Peyer's patch (tissue), 4 donors: Measurements from ENCODE around the gene UIMC1. TPM values are rescaled to one million over a fixed set of nuclear protein-coding genes. Genes with fewer than 3 reads are reported as not detected.

Experiments used
- DNase-seq, 3 donors: peaks; one replicate each; pipeline ENCODE4 v3.0.0-alpha.2; 2017 to 2019
- H3K27ac ChIP-seq, 4 donors: fragments of 200-600 bp; sonication (generic); one replicate each; pipeline ENCODE4 v1.5.1; 2016 to 2019
- H3K27me3 ChIP-seq, 2 donors: fragments of 200-600 bp; sonication (generic); one replicate each; pipeline ENCODE4 v1.5.1; 2019
- H3K36me3 ChIP-seq, 3 donors: fragments of 200-600 bp; sonication (generic); one replicate each; pipeline ENCODE4 v1.5.1; 2016 to 2019
- H3K4me1 ChIP-seq, 4 donors: fragments of 200-600 bp; sonication (generic); one replicate each; pipeline ENCODE4 v1.5.1; 2016 to 2019
- H3K4me3 ChIP-seq, 4 donors: fragments of 200-600 bp; sonication (generic); 1 replicate in 3 of 4; 2 replicates in 1 of 4; pipeline ENCODE4 v1.5.1; 2016 to 2019; ENCODE audit warnings: mild to moderate bottlenecking in 1 of 4
- H3K9me3 ChIP-seq, 4 donors: fragments of 200-600 bp; sonication (generic); one replicate each; pipeline ENCODE4 v1.5.1; 2016 to 2019; ENCODE audit warnings: mild to moderate bottlenecking in 1 of 4
- POLR2A ChIP-seq, 2 donors: fragments of 450-650 bp; IDR thresholded peaks; one replicate each; pipeline ENCODE4 v1.5.1; 2017; ENCODE audit warnings: antibody characterized with exemption in 2 of 2, mild to moderate bottlenecking in 2 of 2, moderate library complexity in 2 of 2
- total RNA-seq, 4 donors: library from RNA; depleted of rRNA; stranded (reverse); fragments of >200 nt; gene quantifications; one replicate each; pipeline ENCODE4 v1.1.0, GENCODE V29; 2016
- TF ChIP-seq, protein P1 (sequence below), 6 experiments: fragments of 450-650 bp in 4 of 6; fragments of 200-600 bp in 2 of 6; sonication (generic) in 1 of 6; IDR thresholded peaks; one replicate each; pipeline ENCODE4 v1.5.1; 2017 to 2019; ENCODE audit warnings: antibody characterized with exemption in 6 of 6, mild to moderate bottlenecking in 3 of 6, moderate library complexity in 1 of 6

Gene UIMC1
- total RNA-seq, 4 donors from 2014 or later = 22.4 to 111 (median 41.3) TPM

GRCh38 chr5:177022386-177023302 is 16.1 kb upstream of the UIMC1 start, which contains the start of gene ZNF346:
TSS of gene ZNF346 (plus strand) at chr5:177022696. CDS start at chr5:177022739, 43 bp downstream.
- peak; percentile 90 to 96 (median 90) for DNase-seq
- peak within 1 kb of the TSS; percentile 77 to 95 (median 86) for H3K4me3 ChIP-seq
- no peaks in the 10 kb centered on the region for H3K36me3 ChIP-seq
- no peaks in the 10 kb centered on the region for H3K9me3 ChIP-seq
- H3K4me1 ChIP-seq = peaks cover 0 to 21% (median 5%) of the 10 kb centered on the region in 4 donors
- peak within 1 kb of the TSS; percentile 75 to 91 (median 78) for H3K27ac ChIP-seq
- no peaks in the 10 kb centered on the region for H3K27me3 ChIP-seq
- peak; percentile 27 to 47 for TF ChIP-seq POLR2A (IDR thresholded peaks at IDR 0.05)
- TF ChIP-seq, protein P1, sequence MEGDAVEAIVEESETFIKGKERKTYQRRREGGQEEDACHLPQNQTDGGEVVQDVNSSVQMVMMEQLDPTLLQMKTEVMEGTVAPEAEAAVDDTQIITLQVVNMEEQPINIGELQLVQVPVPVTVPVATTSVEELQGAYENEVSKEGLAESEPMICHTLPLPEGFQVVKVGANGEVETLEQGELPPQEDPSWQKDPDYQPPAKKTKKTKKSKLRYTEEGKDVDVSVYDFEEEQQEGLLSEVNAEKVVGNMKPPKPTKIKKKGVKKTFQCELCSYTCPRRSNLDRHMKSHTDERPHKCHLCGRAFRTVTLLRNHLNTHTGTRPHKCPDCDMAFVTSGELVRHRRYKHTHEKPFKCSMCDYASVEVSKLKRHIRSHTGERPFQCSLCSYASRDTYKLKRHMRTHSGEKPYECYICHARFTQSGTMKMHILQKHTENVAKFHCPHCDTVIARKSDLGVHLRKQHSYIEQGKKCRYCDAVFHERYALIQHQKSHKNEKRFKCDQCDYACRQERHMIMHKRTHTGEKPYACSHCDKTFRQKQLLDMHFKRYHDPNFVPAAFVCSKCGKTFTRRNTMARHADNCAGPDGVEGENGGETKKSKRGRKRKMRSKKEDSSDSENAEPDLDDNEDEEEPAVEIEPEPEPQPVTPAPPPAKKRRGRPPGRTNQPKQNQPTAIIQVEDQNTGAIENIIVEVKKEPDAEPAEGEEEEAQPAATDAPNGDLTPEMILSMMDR (IDR thresholded peaks at IDR 0.05) = peak in 5 of 6 experiments; percentile 45 to 63 (median 62)

GRCh38 chr5:177020033-177020432 is 13.5 kb upstream of the UIMC1 start:
- TF ChIP-seq, protein P1 (IDR thresholded peaks at IDR 0.05) = no peak
- TF ChIP-seq POLR2A (IDR thresholded peaks at IDR 0.05) = no peak
- Histone ChIP-seq H3K36me3 (no peaks in the 10 kb centered on the region), H3K27ac (no peak overlapping the region), H3K4me3 (no peak overlapping the region), H3K27me3 (no peaks in the 10 kb centered on the region), H3K9me3 (no peaks in the 10 kb centered on the region), H3K4me1 (peaks cover 0 to 16% (median 5%) of the 10 kb centered on the region in 4 donors)
- DNase-seq = no peak

DNA sequence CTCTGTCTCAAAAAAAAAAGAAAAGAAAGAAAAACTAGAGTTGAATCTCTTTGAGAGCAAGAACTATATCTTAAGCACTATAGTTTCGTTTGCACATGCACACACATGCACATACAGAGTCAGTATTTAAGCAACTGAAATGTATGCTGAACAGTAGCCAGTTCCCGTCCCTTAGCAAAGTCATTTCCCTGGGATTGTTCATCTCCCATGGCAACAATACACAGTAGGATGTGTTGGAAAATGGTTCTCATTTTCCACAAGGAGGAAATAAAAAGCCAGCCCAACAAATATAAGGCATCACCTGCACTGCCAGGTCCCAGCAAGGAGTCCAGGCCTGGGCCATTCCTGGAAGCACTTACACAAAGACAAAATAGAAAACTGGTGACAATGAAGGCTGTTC is 11.8 kb upstream of the UIMC1 start:
- Histone ChIP-seq H3K27ac (no peak overlapping the region), H3K27me3 (no peaks in the 10 kb centered on the region), H3K36me3 (no peaks in the 10 kb centered on the region), H3K9me3 (no peaks in the 10 kb centered on the region), H3K4me3 (no peak overlapping the region), H3K4me1 (peaks cover 0 to 8% (median 3%) of the 10 kb centered on the region in 4 donors)
- TF ChIP-seq, protein P1 (IDR thresholded peaks at IDR 0.05) = no peak
- no peak for TF ChIP-seq POLR2A (IDR thresholded peaks at IDR 0.05)
- no peak for DNase-seq

DNA sequence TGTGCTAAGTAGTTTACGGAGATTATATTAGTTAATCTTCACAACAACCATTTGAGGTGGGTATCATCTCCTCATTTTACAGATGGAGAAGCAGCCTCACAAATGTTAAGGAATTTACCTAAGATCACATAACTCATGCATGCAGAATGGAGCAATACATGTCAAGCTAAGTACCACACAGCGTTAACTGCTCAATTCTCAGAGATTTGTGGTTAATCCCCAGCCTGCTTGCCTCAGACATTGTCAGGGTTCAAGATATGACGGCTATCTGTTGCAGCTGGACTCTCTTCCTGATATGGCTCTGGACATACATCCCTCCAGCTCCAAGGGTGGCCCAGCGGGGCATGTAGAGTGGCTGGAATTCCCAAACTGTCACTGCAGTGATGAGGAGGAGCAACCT is 8.6 kb upstream of the UIMC1 start:
- H3K4me1 ChIP-seq = no peaks in the 10 kb centered on the region
- DNase-seq = no peak
- no peak overlapping the region for H3K4me3 ChIP-seq
- H3K27ac ChIP-seq = no peak overlapping the region
- no peaks in the 10 kb centered on the region for H3K36me3 ChIP-seq
- no peaks in the 10 kb centered on the region for H3K9me3 ChIP-seq
- TF ChIP-seq, protein P1 (IDR thresholded peaks at IDR 0.05) = no peak
- no peak for TF ChIP-seq POLR2A (IDR thresholded peaks at IDR 0.05)
- no peaks in the 10 kb centered on the region for H3K27me3 ChIP-seq

DNA sequence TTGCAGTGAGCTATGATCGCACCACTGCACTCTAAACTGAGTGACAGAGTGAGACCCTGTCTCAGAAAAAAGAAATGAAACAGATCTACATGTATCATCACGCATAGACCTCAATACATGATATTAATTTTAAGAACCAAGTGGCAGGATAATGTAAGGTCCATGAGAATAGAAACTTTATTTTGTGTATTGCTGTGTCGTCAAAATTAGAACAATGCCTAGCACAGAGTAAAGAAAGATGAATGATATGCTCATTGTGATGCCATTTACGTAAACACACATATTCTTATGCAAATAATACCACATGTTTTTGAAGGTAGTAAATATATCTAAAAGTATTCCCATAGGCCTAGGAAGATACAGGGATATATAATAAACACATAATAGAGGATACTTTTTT is 3.6 kb upstream of the UIMC1 start:
- no peak for DNase-seq
- Histone ChIP-seq H3K27ac (no peak overlapping the region), H3K4me1 (peaks cover 0 to 4% (median under 1%) of the 10 kb centered on the region in 4 donors), H3K36me3 (no peaks in the 10 kb centered on the region), H3K27me3 (no peaks in the 10 kb centered on the region), H3K4me3 (no peak overlapping the region), H3K9me3 (no peaks in the 10 kb centered on the region)
- TF ChIP-seq, protein P1 (IDR thresholded peaks at IDR 0.05) = no peak
- TF ChIP-seq POLR2A (IDR thresholded peaks at IDR 0.05) = no peak
